Tibial nerve (tissue), 4 donors: ENCODE data around the gene TRERF1.

Experiments used
- CTCF ChIP-seq, 5 experiments: fragments of 200-600 bp in 3 of 5; fragments of 450-650 bp in 2 of 5; sonication (generic) in 3 of 5; IDR thresholded peaks; one replicate each; pipeline ENCODE4 v1.5.1; 2016 to 2019; ENCODE audit warnings: antibody characterized with exemption in 5 of 5, mild to moderate bottlenecking in 3 of 5, moderate library complexity in 2 of 5
- EP300 ChIP-seq, 2 donors: sonication (generic); formaldehyde crosslinking; IDR thresholded peaks; one replicate each; pipeline ENCODE4 v1.6.1; 2017; ENCODE audit warnings: antibody characterized with exemption in 2 of 2, mild to moderate bottlenecking in 1 of 2
- POLR2A ChIP-seq, 2 donors: fragments of 450-650 bp; IDR thresholded peaks; one replicate each; pipeline ENCODE4 v1.6.1; 2017; ENCODE audit warnings: antibody characterized with exemption in 2 of 2, mild to moderate bottlenecking in 2 of 2, moderate library complexity in 2 of 2

GRCh38 chr6:42391441-42391840 lies 60.3 kb downstream of the TRERF1 start:
- TF ChIP-seq POLR2A (IDR thresholded peaks at IDR 0.05) (no peak), CTCF (IDR thresholded peaks at IDR 0.05) (no peak), EP300 (IDR thresholded peaks at IDR 0.05) (no peak)
